GM21447 (cell line): Measurements from ENCODE around the gene MSI1.
"Not testable (repeated sequence)": the region's sequence is repeated elsewhere in the genome, so short reads cannot be mapped to it uniquely, and the experiment has no call there.

ENCODE experiments used
- ATAC-seq: cut with Tn5 transposase; IDR thresholded peaks from one replicate; pipeline ENCODE4 v1.9.1; 2021; ENCODE audit not compliant: unreplicated experiment

Gene MSI1

DNA sequence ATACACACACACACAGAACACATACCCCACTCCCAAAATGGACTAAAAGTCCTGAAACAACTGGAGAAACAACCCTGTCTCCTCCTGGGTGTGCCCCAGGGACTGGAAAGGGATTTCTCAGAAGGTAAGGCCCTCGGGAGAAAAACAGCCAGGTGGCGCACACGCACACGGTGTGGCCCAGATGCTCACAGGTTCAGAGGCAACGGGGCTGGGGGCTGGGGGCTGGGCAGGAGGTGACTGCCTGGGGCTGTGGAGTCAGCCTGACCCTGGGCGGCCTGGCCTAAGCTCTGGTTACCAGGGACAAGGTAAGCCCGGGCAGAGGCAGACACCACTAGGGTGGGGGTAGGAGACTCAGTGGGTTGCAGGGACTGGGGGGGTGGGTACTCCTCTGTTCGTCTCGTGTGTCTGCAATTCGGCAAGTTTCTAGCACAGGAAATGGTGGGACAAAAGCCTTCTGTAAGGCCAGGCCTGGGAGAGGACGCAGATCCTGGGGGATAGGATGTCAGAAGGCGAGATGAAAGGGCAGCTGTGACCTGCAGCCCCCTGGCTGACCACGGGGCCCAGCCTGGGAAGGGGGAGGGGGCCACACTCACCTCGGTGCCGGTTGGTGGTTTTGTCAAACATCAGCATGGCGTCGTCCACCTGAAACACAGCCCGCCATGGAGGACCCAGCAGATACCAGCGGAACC is 10.4 kb downstream of the MSI1 start:
- no peak for ATAC-seq

DNA sequence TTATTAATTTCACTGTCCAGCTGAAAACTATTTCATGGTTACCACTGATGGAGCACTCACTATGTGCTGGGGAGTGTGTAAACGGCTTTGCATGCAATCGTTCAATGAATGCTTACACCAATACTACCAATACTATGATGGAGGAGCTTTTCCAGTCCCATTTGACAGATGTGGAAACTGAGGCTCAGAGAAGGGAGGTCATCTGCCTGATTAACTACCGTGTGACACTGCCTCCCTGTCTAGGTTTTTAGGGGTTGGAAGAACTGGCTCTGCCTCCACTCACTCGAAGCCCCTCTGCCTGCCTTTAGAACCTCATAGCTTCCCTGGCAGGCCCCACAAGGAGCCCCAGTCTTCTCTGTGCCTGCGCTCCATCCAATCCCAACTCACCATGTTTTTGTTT is 11.9 kb downstream of the MSI1 start:
- ATAC-seq: no peak

DNA sequence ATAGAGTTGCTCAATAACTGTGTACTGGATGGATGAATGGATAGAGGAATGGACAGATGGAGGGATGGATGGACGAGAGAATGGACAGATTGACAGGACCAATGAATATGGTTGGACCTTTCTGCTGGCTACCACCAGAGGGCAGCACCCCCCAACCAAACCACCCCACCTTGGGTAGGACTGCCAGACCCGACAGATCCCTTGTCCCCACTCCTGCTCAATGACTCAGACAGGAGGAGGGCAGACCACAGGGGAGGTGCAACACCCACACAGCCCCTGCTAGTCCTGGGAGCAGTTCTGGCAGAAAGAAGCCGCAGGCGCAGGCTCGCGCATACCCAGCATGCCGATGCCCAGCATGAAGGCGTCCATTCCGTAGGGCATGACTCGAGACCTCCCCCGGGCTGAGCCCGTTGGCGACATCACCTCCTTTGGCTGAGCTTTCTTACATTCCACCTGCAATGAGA is 12.4 kb downstream of the MSI1 start:
- ATAC-seq: no peak

DNA sequence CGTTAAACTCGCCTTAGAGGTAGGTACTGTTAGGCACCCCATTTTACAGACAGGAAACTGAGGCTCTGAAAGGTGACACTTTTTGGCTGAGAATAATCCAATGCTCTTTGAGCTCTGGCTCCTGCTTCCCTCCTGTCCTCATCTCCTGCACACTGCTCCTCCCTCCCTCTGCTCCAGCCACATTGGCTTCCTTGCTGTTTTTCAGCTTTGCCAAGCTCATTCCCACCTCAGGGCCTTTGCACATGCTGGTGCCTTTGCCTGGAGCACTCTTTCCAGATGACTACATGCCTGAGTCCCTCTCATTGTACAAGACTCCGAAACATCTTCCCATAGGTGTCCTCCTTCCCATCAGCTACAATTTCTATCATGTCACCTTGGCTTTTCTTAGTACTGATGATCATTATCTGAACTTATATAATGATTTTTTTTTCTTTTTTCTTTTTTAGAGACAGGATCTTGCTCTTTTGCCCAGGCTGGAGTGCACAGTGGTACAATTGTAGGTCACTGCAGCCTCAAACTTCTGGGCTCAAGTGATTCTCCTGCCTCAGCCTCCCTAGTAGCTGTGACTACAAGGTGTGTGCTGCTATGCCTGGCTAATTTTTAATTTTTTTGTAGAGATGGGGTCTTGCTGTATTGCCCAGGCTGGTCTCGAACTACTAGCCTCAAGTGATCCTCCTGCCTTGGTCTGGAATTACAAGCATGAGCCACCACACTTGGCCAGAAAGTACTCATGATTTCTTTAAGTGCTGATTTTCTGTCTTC is 15.2 kb downstream of the MSI1 start:
- no peak for ATAC-seq

DNA sequence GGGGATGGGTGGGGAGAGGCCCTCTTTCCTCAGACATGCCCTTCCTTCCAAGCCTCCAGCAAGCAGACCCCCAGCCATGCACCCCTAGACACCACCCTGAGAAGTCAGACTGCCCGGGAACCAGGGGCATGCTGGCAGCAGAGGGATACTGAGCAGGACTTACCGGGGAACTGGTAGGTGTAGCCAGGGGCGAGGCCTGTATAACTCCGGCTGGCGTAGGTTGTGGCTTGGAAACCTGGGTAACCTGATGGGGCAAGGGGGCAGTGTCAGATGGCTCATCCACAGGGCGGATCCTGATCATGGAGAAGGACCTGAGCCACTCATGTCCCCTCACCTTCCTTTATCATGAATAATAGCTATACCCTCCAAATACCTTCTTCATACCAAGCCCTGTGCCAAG is 15.8 kb downstream of the MSI1 start:
- no peak for ATAC-seq

DNA sequence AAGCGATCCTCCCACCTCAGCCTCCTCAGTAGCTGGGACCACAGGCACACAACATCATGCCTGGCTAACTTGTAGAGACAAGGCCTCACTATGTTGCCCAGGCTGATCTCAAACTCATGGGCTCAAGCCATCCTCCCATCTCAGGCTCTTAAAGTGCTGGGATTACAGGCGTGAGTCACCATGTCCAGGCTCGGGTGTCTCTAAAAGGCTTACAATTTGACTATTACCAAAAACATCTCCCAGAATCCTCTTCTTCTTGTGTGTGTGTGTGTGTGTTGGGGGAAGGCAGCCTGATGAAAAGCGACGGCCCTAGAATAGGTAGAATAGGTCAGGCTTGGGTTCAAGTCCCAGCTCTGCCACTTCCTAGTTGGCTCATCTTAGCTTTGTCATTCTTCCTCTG is 16.8 kb downstream of the MSI1 start:
- no peak for ATAC-seq

DNA sequence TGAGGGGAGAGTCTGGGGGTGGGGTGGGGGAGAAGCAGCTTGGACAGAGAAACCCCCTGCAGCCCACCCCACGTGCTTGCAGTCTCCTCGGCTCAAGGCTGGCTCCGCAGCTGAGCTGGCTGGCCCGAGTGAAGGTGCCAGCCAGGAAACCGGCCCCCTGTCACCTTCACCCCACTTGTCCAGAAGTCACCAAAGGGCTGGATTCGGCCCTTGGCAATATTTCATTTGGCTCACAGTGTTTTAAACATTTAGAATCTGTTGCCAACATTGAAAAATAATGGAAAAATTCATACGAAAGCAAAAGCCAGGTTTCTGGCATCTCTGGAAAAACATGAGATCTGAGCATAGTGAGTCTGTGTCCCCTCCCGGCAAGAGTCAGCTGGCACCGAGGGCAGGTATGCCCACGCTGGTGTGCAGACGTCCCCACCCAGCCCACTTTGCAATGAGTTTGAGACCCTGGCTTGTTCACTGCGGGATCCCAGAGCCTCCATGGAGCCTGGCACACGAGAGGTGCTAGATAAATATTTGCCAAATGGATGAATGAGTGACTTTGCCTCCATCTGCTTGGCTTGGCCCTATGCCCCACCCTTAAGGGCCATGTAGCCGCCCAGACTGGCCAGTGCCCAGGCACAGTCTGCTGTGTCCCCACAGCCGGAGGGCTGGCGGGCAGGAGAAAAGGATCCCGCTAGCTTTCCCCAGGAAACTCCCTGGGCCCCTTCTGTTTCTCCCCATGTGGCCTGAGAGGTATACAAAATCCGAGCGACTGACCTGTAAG is 18.2 kb downstream of the MSI1 start:
- ATAC-seq: no peak

DNA sequence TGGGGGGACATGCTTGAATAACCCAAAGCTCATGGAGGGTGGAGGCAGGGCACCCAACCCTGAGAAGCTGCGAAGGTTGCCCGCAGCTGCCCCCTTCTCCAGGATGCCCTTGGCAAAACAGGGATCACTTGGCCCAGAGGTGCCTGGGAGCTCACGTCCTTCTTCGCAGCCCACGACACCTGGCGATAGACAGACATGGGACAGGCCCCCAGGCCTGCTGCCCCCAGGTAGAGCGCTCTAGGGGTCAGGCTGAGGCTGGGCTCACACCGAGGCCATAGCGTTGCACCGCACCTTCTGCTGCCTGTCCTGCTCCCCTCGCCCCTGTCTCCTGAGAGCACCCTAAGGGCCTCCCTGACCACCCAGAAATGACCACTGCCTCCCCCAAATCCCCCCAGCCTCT is 21.2 kb downstream of the MSI1 start:
- ATAC-seq: no peak

DNA sequence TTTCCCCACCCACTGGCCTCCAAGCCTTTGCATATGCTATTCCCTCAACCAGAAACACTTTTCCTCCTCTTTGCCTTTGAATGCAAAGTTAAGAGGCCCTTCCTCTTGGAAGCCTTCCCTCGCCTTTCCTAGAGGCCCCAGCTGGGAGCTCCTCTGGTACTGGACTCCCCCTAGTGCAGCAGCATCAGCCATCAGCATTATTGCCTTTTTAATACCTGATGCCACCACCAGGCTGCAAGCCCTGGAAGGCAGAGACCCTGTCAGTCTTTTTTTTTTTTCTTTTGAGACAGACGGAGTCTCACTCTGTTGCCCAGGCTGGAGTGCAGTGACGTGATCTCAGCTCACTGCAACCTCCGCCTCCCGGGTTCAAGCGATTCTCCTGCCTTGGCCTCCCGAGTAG is 22.3 kb downstream of the MSI1 start:
- no peak for ATAC-seq

DNA sequence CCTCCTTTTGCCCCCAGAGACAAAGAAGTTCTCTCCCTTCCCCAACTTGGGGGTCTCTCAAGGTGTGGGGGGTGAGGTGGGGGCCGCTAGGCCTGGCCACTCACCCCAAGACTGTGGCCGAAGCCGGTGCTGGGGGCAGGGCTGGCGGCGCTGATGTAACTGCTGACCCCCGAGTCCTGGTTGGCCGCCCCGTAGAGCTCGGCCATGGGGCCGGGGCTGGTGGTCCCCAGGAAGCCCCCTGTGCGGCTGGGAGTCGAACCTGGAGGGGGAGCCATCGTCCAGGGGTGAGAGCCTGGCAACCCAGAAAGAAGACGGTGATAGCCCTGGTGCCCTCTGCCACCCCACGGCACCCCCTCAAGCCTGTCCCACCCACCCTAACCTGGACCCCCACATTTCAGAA is 22.9 kb downstream of the MSI1 start:
- no peak for ATAC-seq

DNA sequence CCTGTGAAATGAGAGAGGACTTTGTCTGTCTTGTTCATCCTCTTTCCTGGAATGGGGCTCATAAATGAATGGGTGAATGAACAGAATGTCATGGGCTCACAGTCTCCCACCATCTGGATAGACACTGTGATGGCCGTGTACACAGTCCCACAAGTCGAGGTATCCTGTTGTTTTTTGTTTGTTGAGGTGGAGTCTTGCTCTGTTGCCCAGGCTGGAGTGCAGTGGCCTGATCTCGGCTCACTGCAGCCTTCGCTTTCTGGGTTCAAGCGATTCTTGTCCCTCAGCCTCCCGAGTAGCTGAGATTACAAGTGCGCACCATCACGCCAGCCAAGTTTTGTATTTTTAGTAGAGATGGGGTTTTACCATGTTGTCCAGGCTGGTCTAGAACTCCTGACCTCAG is 25.3 kb downstream of the MSI1 start:
- ATAC-seq: no peak

DNA sequence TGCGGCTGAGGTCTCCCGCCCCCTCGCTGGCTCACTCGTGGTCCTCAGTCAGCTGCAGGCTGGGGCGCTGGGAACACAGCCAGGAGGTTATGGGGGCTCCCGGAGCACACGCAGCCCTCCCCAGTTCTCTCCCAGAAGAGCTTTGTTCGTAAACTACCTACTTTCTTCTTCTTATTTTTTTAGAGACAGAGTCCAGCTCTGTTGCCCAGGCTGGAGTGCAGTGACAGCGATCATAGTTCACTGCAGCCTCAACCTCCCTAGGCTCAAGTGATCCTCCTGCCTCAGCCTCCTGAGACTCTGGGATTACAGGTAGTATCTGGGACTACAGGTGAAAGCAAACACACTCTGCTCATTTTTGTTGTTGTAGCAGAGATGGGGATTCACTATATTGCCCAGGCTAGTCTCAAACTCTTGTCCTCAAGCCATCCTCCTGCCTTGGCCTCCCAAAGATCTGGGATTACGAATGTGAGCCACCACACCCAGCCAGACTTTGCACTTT is 25.9 kb downstream of the MSI1 start:
- no peak for ATAC-seq

DNA sequence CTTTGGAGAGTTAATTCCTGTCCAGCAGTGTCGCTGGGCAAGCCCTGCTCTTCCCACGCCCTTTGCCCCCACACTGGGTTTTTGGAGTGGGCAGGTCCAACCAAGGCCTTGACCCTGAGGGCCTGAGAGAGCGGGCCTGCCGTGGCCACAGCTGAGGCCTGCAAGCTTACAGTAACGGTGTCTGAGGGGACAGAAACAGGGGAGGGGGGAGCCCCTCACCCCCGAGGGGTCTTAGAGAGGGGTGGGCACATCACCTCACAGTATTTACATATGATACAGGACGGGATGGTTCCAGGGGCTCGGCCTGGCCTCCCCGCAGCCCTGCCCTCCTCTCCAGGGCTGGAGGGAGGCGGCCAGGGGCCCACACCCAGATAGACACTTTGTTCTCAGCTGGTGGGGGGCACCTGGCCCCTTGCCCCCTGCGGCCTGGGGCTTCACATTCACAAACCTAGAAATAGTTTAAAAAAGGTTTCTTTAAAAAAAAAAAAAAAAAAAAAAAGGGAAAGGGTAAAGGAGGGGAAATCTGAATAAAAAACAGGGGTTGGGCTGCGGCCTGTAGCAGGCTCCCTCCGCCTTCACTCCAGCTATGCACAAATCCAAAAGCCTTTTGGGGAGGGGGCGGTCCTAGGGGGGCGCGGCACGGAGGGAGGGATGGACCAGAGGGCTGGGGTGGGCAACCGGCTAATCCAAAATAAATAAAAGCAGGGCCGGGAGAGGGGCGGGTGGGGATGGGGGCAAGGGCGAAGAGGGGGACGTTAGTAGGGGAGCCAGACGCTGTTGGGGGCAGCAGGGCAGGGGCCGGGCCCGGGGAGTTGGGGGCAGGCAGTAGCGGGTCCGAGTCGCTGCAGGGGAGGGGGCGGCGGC is 26.6 kb downstream of the MSI1 start:
- ATAC-seq: no peak

DNA sequence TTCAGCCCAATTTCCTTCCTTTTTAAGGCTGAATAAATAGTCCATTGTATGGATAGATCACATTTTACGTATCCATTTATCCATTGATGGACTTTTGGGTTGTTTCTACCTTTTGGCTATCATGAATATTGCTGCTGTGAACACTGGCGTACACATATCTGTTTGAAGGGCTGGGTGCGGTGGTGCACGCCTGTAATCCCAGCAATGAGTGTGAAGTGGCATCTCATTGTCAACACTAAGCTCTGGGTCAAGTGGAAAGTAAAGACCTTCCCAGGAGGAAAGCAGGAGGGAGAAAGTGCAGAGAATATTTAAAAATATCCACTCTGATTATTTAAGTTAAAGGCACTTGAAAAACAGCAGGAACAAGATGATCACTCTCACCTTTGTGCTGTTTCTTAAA is 29.7 kb downstream of the MSI1 start:
- ATAC-seq: no peak

DNA sequence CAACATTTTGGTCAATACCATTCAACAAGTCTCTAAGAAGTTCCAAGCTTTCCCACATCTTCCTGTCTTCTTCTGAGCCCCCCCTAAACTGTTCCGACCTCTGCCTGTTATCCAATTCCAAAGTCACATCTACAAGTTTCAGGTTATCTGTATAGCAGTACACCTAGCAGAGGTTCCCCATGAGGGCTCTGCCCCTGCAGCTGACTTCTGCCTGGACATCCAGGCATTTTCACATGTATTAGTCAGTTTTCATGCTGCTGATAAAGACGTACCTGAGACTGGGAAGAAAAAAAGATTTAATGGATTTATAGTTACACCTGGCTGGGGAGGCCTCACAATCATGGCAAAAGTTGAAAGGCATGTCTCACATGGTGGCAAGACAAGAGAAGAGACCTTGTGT is 31.2 kb downstream of the MSI1 start:
- ATAC-seq: no peak

DNA sequence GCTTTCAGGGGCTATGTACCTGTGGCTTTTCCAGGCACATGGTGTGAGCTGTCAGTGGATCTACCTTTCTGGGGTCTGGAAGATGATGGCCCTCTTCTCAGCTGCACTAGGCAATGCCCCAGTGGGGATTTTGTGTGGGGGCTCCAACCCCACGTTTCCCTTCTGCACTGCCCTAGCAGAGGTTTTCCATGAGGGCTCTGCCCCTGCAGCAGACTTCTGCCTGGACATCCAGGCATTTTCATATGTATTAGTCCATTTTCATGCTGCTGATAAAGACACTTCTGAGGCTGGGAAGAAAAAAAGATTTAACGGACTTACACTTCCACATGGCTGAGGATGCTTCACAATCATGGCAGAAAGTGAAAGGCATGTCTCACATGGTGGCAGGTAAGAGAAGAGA is 32.6 kb downstream of the MSI1 start:
- ATAC-seq: not testable (repeated sequence)

DNA sequence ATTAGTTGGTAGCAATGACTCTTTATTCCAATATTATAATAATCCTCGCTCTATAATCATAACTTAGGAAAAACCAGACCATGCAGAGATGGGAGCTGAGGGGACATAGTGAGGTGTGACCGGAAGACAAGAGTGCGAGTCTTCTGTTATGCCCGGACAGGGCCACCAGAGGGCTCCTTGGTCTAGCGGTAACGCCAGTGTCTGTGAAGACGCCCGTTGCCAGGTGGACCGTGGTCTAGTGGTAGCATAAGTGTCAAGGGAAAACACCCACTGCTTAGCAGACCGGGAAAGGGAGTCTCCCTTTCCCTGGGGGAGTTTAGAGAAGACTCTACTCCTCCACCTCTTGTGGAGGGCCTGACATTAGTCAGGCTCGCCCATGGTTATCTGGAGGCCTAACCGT is 33.5 kb downstream of the MSI1 start:
- not testable (repeated sequence) for ATAC-seq

DNA sequence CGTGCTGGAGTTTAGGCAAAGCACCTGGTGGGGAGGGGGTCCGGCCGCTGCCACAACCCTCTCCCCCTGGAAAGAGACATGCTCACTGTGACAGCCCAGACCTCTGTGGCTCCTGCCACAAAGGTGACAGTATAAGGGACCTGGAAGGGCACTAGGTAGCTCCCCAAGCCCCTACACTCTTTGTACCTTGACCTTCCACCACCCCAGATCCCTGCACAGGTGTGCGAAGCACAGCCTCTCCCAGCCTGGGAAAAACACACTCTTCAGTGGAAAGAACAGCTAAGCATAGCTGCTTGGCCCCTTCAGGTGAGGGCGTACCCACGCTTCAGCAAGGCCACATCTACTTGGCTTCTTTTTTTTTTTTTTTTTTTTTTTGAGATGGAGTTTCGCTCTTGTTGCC is 36.4 kb downstream of the MSI1 start:
- no peak for ATAC-seq

DNA sequence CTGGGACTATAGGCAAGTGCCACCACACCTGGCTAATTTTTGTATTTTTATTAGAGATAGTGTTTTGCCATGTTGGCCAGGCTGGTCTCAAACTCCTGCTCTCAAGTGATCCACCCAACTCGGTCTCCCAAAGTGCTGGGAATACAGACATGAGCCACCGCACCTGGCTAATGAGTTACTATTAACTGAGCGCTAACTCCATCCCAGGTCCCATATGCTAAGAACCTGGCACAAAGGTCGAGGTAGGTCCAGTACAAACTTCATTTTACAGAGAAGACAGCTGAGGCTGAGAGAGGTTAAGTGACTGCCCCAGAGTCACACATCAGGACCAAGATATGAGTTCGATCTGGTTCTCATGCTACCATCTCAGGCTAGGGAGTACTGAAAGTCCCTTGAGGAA is 36.9 kb downstream of the MSI1 start:
- no peak for ATAC-seq

DNA sequence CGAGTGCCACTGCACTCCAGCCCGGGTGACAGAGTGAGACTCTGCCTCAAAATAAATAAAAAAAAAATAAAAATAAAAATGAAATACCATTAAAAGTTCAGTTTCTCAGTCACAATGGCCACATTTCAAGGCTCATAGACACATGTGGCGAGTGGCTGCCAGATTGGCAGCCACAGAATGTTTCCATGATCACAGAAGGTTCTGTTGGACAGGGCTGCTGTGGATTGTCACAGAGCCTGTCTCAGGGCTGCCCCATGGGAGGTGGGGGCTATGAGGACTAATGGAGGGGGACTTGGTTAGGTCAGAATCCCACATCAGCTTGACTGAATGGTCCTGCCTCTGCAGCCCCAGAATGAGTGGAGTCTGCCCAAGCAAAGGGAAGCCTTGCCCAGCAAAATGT is 37.6 kb downstream of the MSI1 start:
- ATAC-seq: no peak

DNA sequence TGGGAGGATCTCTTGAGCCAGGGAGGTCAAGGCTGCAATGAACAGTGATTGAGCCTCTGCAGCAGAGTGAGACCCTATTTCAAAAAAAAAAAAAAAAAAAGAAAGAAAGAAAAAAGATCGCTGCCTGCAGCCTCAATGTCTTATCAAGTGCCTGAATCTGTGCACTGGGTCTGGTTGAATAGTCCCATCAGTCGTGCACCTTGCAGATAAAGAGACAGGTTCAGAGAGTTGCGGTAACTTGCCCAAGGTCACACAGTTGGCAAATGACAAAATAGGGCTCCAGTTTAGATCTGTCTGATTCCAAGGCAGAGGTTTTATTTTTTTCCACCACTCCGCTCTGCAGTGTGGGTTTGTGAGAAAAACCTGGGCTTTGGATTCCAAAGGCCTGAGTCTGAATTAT is 40.7 kb downstream of the MSI1 start:
- ATAC-seq: no peak
